Measurements from ENCODE around the gene VPS52. TPM values are rescaled to one million over a fixed set of nuclear protein-coding genes. Genes with fewer than 3 reads are reported as not detected.

The VPS52 gene
- total and polyA plus RNA-seq, 9 of the 15 experiments (the other 6 are each of a cell fraction or from before 2014, with no cell fraction given), result 24.4 to 103 (median 40.2) TPM

- TF ChIP-seq PURB (CRISPR knock-in tag; IDR thresholded peaks at IDR 0.05; ENCODE audit: low read depth) (no peak), POU5F1 (IDR thresholded peaks at IDR 0.05; ENCODE audit: borderline replicate concordance, low read depth, low read length, partially characterized antibody) (no peak), CHCHD3 (CRISPR knock-in tag; IDR thresholded peaks at IDR 0.05) (no peak), POLR2A (conservative IDR thresholded peaks at IDR 0.05) (no peak), XRCC5 (IDR thresholded peaks at IDR 0.05; ENCODE audit: low read depth, low read length) (no peak), ZNF584 (CRISPR knock-in tag; IDR thresholded peaks at IDR 0.05; ENCODE audit: low read depth) (no peak), SPI1 (IDR thresholded peaks at IDR 0.05; ENCODE audit: borderline replicate concordance, low read depth, low read length) (peak; percentile 99), CCAR2 (IDR thresholded peaks at IDR 0.05; ENCODE audit: low read depth, low read length) (no peak), BRD4 (IDR thresholded peaks at IDR 0.05) (no peak), GATAD2A (IDR thresholded peaks at IDR 0.05) (no peak), ZNF764 (CRISPR knock-in tag; IDR thresholded peaks at IDR 0.05; ENCODE audit: low read depth) (0 out of 2 replicates have a peak, but pooled peaks have one; percentile 43), NFIX (CRISPR knock-in tag; IDR thresholded peaks at IDR 0.05; ENCODE audit: low read depth) (no peak), SRSF1 (IDR thresholded peaks at IDR 0.05; ENCODE audit: low read depth, low read length) (no peak), ETV5 (CRISPR knock-in tag; IDR thresholded peaks at IDR 0.05; ENCODE audit: low read depth) (no peak), FOS (IDR thresholded peaks at IDR 0.05; ENCODE audit: extremely low read depth, insufficient read length) (no peak), RAD51 (IDR thresholded peaks at IDR 0.05; ENCODE audit: borderline replicate concordance, low read depth) (peak; percentile 90), TAF9B (IDR thresholded peaks at IDR 0.05; ENCODE audit: partially characterized antibody) (no peak), MAFK (IDR thresholded peaks at IDR 0.05; ENCODE audit: low read length) (no peak), HMBOX1 (IDR thresholded peaks at IDR 0.05) (no peak)
- TF ChIP-seq, protein P1, sequence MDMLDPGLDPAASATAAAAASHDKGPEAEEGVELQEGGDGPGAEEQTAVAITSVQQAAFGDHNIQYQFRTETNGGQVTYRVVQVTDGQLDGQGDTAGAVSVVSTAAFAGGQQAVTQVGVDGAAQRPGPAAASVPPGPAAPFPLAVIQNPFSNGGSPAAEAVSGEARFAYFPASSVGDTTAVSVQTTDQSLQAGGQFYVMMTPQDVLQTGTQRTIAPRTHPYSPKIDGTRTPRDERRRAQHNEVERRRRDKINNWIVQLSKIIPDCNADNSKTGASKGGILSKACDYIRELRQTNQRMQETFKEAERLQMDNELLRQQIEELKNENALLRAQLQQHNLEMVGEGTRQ (CRISPR knock-in tag; IDR thresholded peaks at IDR 0.05), result peak; percentile 93
- TF ChIP-seq, protein P2, sequence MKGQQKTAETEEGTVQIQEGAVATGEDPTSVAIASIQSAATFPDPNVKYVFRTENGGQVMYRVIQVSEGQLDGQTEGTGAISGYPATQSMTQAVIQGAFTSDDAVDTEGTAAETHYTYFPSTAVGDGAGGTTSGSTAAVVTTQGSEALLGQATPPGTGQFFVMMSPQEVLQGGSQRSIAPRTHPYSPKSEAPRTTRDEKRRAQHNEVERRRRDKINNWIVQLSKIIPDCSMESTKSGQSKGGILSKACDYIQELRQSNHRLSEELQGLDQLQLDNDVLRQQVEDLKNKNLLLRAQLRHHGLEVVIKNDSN (CRISPR knock-in tag; IDR thresholded peaks at IDR 0.05), result peak; percentile 92
Measured at GRCh38 chr6:33297406-33297955, 25.8 kb upstream of the VPS52 start (continued).
